GM12892 (cell line): ENCODE results near the gene ANKRD29.
"Not testable (repeated sequence)": the region's sequence is repeated elsewhere in the genome, so short reads cannot be mapped to it uniquely, and the experiment has no call there.

ENCODE experiments used
- DNase-seq: peaks from one replicate; pipeline ENCODE4 v3.0.0; 2011; ENCODE audit not compliant: insufficient read length
- FAIRE-seq: peaks from 2 replicates; lab custom pipeline; 2011; peaks lifted over from hg19 to GRCh38; lab: Jason Lieb, UNC
- POLR2A ChIP-seq: IDR thresholded peaks from 2 replicates; pipeline ENCODE4 v1.6.1; 2011; ENCODE audit warnings: low read depth, low read length, control low read depth
- POLR2AphosphoS5 ChIP-seq: IDR thresholded peaks from 2 replicates; pipeline ENCODE4 v1.6.1; 2011; ENCODE audit warnings: low read depth, low read length, control low read depth
- TAF1 ChIP-seq: IDR thresholded peaks from 2 replicates; pipeline ENCODE4 v1.6.1; 2011; ENCODE audit warnings: low read depth, mild to moderate bottlenecking, control low read depth, low read length, borderline replicate concordance

ANKRD29 gene

DNA sequence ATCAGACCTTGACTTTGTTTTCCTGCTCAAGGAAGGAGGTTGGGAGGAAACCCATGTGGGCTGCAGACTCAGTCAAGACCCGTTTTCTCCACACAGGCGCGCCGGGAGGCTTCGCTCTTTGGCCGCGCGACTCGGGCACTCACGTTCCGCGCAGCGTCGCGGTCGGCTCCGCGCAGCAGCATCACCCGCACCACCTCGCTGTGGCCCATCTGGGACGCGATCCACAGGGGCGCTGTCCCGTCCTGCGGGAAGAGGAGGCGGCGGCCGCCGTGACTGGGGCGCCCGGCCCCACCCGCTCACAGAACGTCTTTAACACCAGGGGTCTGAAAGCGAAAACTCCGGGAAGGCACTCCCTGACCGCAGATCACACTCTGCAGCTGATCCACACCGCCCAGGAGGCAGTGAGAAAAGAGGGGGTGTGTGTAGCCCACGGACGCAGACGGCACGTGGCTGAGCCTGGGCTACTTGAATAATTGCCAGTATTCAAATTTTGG is 43.3 kb downstream of the ANKRD29 start:
- FAIRE-seq (peak; percentile 33), DNase-seq (no peak)
- TF ChIP-seq POLR2AphosphoS5 (no peak), POLR2A (peak; percentile 28; the same call in 1 of the 2 replicates)

DNA sequence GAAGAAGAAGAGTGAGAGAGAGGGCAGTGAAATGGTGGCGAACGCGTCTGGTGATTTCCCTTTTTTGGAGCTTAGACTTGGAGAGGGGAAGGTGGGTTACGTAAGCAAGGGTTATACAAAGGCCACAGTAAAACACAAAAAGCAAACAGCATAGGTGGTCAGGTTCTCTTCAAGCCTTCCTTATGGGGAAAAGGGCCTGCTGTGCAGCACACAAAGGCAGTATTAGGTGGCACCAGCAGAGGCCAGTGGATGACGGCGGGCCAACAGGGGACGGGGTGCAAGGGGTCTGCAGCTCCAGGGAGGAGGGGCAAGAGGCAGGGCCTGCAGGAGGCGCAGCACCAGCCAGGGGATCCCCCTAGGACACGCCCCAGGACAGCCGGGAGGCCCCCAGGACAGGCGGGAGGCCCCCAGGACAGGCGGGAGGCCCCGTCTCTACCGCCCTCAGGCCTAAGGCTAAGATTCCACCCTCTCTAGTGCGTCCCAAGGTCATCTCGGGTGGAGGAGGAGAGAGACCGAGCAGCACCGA is 43.8 kb downstream of the ANKRD29 start:
- DNase-seq (no peak), FAIRE-seq (no peak)
- TF ChIP-seq POLR2AphosphoS5 = no peak
- no peak for TF ChIP-seq TAF1
- TF ChIP-seq POLR2A = no peak

DNA sequence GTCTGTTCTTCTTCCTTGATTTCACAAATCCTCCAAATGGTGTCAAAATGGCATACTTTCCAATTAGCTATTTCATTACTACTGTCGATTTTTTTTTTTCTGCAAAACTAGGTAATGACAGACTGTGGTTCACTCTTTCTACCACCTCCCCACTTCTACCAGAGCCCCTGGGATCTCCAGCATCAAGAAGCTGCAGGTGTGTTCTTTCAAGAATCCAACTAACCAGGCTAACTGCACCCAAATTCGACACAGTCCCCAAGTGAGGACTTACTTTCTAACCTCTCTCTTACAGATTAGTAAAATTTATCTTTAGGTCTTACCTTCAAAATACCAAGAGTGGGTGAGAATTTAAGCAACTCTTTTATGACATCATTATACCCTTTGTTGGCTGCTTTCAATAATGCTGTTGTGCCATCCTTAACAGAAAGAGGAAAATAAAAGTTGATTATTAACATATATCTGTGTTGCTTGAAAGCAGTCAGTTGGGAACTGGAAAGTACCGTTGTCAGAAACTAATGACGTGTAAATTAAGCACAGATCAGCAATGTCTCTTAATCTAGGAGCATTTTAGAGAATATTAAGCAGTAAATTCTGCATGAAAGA is 45.2 kb downstream of the ANKRD29 start:
- no peak for TF ChIP-seq TAF1
- TF ChIP-seq POLR2AphosphoS5 = no peak
- TF ChIP-seq POLR2A = no peak
- DNase-seq (no peak), FAIRE-seq (no peak)

DNA sequence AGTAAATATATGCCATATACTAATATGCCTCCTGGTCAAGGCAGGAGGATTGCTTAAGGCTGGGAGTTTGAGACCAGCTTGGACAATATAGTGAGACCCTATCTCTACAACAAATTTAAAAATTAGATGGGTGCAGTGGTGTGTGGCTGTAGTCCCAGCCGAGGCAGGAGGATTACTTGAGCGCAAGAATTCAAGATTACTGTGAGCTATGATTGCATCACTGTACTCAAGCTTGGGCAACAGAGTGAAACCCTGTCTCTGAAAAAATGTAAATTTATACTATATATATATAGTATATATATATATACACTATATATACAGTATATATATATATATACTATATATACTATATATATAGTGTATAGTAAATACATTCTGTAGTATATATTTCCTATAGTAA is 46.5 kb downstream of the ANKRD29 start:
- DNase-seq (no peak), FAIRE-seq (no peak)
- TF ChIP-seq POLR2AphosphoS5 (no peak), POLR2A (no peak), TAF1 (no peak)

DNA sequence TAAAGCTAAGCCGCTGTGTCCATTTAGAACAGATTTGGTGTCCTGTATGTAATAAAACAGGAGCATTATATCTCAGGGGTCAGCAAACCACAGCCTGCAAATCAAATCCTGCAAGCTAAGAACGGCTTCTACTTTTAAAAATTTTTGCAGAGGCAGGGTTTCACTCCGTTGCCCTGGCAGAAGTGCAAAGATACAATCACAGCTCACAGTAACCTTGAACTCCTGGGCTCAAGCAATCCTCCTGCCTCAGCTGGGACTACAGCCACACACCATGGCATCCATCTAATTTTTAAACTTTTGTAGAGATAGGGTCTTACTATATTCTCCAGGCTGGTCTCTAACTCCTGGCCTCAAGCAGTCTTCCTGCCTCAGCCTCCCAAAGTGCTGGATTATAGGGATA is 47.8 kb downstream of the ANKRD29 start:
- no peak for DNase-seq
- TF ChIP-seq TAF1 = no peak
- TF ChIP-seq POLR2A = no peak
- TF ChIP-seq POLR2AphosphoS5 = no peak
- no peak for FAIRE-seq

DNA sequence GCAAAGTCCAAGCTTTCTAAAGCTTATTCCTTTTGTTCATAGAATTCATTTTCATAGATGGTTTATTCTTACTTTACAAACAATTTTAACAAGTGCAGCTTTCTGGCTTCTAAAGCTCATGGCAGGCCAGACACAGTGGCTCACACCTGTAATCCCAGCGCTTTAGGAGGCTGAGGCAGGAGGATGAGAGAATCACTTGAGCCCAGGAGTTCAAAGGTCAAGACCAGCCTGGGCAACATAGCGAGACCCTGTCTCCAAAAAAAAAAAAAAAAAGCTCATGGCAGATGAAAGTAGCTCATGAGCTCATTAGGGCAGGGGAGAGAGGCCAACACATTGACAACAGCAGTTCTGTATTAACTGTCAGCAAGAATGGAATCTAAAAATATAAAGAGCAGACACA is 48.3 kb downstream of the ANKRD29 start:
- DNase-seq = no peak
- TF ChIP-seq POLR2A = no peak
- TF ChIP-seq TAF1 = no peak
- no peak for TF ChIP-seq POLR2AphosphoS5
- FAIRE-seq = no peak

DNA sequence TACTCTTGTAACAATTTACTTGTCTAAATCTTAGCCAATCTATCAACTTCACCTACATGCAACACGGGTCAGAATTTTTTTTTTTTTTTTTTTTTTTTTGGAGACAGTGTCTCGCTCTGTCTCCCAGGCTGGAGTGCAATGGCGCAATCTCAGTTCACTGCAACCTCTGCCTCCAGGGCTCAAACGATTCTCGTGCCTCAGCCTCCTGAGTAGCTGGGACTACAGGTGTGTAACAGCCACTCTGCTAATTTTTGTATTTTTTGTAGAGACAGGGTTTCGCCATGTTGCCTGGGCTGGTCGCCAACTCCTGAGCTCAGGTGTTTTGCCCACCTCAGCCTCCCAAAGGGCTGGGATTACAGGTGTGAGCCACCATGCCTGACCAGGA is 49.6 kb downstream of the ANKRD29 start:
- not testable (repeated sequence) for DNase-seq, FAIRE-seq

DNA sequence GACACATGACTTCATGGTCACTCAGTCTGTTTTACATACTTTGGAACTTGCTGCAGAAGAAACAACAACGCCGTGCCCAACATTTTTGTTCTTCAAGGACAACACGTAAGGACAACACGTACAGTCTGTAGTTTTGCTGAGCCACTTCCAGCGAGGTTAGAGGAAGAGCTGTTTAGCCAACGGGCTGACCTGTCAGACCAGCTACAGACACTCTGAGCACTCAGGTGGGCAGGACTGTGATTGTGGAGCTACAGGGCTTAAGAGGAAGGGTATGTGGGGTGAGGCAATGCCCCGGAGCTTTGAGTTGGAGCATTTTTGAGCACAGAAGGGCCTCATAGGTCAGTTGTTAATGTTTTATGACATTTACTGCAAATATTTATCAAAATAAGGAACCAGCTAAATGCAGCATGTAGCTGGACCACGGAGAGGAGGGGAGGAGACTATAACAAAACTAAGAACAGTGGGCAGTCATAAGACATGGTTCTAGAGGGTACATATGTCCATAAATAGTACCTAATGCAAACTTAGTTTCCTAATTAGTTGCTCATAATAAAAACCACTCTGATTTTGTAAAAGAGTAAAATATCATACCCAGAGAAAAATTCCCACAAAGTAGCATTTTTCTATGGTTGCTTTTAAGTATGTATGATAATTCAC is 50.1 kb downstream of the ANKRD29 start:
- DNase-seq = no peak
- TF ChIP-seq TAF1 (no peak), POLR2A (no peak), POLR2AphosphoS5 (no peak)
- no peak for FAIRE-seq

DNA sequence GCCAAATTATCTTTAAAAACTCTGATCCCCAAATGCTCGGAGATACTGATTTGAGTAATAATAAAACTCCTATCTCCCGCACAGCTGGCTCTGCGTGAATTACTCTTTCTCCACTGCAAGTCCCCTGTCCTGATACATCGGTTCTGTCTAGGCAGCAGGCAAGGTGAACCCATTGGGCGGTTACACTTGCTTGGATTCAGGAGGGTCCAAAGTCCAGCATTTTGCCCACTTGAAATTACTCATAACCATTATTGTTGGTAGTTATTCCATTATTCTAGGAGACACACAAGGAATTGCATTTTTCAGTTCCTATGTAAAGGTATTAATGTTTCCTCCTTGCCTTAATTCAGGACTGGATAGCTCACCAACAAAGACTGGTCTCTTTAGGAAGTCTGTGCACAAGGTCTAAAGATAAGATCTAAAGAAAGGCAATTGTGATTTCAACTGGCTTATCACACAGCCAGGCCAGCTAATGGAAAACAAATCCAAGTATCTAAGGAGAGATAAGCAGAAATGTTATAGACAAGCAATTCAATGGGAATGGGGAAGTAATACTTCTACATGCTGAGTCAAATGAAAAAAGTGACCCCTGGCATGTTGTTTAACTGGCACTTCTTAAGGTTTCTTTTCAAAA is 53.2 kb downstream of the ANKRD29 start:
- no peak for DNase-seq
- TF ChIP-seq POLR2AphosphoS5 = no peak
- no peak for TF ChIP-seq TAF1
- no peak for TF ChIP-seq POLR2A
- FAIRE-seq = no peak

DNA sequence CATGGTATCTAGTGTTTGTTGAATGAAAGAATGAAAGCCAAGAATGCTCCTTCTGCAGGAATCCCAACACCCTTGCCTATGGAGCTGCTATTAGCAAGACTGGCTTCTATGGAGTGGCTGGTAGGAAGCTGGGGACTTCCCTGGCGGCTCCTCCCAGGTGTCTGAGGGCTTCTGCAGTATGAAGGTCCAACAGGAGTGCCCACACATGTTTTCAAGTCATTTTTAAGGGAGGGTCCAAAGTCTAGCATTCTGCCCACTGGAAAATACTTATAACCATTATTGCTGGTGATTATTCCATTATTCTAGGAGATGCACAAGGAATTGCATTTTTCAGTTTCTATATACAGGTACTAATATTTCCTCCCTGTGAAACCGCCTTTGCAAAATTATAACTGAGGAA is 54.5 kb downstream of the ANKRD29 start:
- no peak for TF ChIP-seq POLR2AphosphoS5
- TF ChIP-seq POLR2A = no peak
- no peak for TF ChIP-seq TAF1
- FAIRE-seq = no peak
- no peak for DNase-seq

DNA sequence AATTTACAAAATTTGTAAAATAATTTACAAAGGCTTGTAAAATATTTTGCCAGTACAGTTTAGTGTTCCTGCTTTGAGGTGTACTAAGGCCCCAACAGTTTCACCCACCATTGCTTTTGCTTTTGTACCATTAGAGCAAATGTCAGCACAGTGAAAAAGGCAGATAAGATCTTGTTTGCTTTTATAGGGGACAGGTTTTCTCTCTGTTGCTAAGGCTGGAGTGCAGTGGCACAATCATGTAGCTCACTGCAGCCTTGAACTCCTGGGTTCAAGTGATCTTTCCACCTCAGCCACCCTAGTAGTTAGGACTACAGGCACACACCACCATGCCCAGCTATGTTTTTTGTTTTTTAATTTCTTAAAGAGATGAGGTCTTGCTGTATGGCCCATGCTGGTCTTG is 56.8 kb downstream of the ANKRD29 start:
- FAIRE-seq (no peak), DNase-seq (no peak)
- TF ChIP-seq TAF1 (no peak), POLR2AphosphoS5 (no peak), POLR2A (no peak)

DNA sequence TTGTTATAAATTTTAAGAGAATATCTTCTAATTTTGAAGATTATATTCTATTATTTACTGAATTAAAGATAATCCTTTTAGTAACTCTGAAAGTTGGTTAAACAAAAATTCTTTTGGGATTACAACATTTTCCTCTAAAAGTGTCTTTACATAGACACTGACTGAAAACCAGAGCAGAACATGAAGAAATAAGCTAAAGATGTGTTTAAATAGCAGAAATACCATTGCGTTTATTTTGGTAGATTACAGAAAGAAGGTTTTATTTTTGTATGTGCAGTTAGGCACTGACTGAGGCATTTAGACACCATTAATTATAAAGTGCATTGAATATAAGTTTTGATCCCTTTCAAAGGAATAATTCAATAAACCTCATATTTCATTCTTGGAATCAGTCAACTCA is 62.9 kb downstream of the ANKRD29 start:
- TF ChIP-seq POLR2A (no peak), POLR2AphosphoS5 (no peak), TAF1 (no peak)

More for the DNA sequence above, 62.9 kb downstream of the ANKRD29 start:
- DNase-seq (no peak), FAIRE-seq (no peak)
